ENCODE results near the gene NUP43. TPM values are rescaled to one million over a fixed set of nuclear protein-coding genes. Genes with fewer than 3 reads are reported as not detected.

The NUP43 gene, protein sequence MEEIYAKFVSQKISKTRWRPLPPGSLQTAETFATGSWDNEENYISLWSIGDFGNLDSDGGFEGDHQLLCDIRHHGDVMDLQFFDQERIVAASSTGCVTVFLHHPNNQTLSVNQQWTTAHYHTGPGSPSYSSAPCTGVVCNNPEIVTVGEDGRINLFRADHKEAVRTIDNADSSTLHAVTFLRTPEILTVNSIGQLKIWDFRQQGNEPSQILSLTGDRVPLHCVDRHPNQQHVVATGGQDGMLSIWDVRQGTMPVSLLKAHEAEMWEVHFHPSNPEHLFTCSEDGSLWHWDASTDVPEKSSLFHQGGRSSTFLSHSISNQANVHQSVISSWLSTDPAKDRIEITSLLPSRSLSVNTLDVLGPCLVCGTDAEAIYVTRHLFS
- polyA plus RNA-seq = 20.9 and 26.9 TPM in 2 replicates
- polyA minus RNA-seq = 24.3 and 34.6 TPM in 2 replicates

DNA sequence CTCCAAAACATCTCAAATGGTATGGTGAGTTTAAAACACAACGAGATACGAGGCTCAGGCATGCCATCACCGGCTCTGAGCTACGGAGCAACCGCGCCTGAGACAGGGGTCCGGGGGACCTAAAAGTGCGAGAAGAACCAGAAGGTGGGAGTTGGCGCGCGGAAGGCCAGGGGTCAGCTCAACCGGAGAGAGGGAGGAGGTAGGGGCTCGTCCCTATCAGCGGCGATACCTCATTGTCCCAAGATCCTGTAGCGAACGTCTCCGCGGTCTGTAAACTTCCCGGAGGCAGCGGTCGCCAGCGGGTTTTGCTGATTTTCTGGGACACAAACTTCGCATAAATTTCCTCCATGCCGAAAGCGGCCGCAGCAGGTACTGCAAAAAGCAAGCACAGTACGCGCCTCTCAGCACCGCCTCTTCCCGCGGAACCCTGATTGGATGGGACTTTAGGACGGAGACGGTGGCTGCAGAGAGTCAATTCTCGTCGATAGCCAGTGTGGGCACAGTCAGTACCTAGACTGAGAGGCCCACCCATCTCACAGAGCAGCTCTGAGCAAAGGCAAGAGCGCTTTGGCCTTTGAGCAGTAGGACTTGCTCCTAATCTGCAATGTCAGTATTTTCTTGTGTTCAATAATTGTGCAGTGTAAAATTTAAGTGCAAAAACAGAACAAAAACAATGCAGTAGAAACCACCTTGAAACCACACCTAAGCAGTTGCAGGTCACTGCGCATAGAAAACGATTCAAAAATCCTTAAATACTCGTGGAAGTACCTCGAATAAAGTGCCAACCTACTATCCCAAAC is at the start of gene NUP43:
NUP43 (minus strand) TSS at position 383 of the 800 bp plus-strand sequence; CDS start at position 349, 34 bp downstream.
- Histone ChIP-seq H3K27me3 (ENCODE audit: insufficient read depth, low read depth, low read length) (no peaks in the 10 kb centered on the region), H3K9me3 (ENCODE audit: low read length) (no peaks in the 10 kb centered on the region), H3K9me2 (ENCODE audit: insufficient read depth, low read length) (no peaks in the 10 kb centered on the region), H2AFZ (ENCODE audit: low read depth, low read length) (peak within 1 kb of the TSS; percentile 74), H3K36me3 (ENCODE audit: insufficient read depth, low read length) (no peaks in the 10 kb centered on the region), H3K9ac (ENCODE audit: low read length) (peak within 1 kb of the TSS; percentile 54), H3K27ac (ENCODE audit: low read length) (peak within 1 kb of the TSS; percentile 40), H3K4me3 (ENCODE audit: low read length) (peak within 1 kb of the TSS; percentile 81), H3F3A (ENCODE audit: insufficient read depth, low read length, poor library complexity, severe bottlenecking) (peaks cover 3% of the 10 kb centered on the region), H3K4me2 (ENCODE audit: low read length) (peak within 1 kb of the TSS; percentile 95), H3K79me2 (replicated peaks; ENCODE audit: insufficient read depth, low read length) (peaks cover 21% of the 10 kb centered on the region), H4K20me1 (ENCODE audit: insufficient read depth) (no peaks in the 10 kb centered on the region)
- peak; percentile 91 for TF ChIP-seq MXI1 (conservative IDR thresholded peaks at IDR 0.05; ENCODE audit: poor library complexity, severe bottlenecking)
- peak; percentile 25 for TF ChIP-seq RAD21 (conservative IDR thresholded peaks at IDR 0.05)
- TF ChIP-seq, protein P1, sequence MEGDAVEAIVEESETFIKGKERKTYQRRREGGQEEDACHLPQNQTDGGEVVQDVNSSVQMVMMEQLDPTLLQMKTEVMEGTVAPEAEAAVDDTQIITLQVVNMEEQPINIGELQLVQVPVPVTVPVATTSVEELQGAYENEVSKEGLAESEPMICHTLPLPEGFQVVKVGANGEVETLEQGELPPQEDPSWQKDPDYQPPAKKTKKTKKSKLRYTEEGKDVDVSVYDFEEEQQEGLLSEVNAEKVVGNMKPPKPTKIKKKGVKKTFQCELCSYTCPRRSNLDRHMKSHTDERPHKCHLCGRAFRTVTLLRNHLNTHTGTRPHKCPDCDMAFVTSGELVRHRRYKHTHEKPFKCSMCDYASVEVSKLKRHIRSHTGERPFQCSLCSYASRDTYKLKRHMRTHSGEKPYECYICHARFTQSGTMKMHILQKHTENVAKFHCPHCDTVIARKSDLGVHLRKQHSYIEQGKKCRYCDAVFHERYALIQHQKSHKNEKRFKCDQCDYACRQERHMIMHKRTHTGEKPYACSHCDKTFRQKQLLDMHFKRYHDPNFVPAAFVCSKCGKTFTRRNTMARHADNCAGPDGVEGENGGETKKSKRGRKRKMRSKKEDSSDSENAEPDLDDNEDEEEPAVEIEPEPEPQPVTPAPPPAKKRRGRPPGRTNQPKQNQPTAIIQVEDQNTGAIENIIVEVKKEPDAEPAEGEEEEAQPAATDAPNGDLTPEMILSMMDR (IDR thresholded peaks at IDR 0.05; ENCODE audit: poor library complexity, severe bottlenecking) = peak; percentile 74
- TF ChIP-seq SMC3 (conservative IDR thresholded peaks at IDR 0.05; ENCODE audit: poor library complexity) = no peak
- TF ChIP-seq POLR2AphosphoS5 (IDR thresholded peaks at IDR 0.05) = peak; percentile 57
- TF ChIP-seq TAF1 (IDR thresholded peaks at IDR 0.05; ENCODE audit: low read depth) = peak; percentile 45
- TF ChIP-seq EZH2 (IDR thresholded peaks at IDR 0.05; ENCODE audit: borderline replicate concordance, insufficient read depth, low read length, poor library complexity, severe bottlenecking) = no peak
- no peak for TF ChIP-seq EP300 (conservative IDR thresholded peaks at IDR 0.05; ENCODE audit: poor library complexity, severe bottlenecking)
- TF ChIP-seq, protein P2, sequence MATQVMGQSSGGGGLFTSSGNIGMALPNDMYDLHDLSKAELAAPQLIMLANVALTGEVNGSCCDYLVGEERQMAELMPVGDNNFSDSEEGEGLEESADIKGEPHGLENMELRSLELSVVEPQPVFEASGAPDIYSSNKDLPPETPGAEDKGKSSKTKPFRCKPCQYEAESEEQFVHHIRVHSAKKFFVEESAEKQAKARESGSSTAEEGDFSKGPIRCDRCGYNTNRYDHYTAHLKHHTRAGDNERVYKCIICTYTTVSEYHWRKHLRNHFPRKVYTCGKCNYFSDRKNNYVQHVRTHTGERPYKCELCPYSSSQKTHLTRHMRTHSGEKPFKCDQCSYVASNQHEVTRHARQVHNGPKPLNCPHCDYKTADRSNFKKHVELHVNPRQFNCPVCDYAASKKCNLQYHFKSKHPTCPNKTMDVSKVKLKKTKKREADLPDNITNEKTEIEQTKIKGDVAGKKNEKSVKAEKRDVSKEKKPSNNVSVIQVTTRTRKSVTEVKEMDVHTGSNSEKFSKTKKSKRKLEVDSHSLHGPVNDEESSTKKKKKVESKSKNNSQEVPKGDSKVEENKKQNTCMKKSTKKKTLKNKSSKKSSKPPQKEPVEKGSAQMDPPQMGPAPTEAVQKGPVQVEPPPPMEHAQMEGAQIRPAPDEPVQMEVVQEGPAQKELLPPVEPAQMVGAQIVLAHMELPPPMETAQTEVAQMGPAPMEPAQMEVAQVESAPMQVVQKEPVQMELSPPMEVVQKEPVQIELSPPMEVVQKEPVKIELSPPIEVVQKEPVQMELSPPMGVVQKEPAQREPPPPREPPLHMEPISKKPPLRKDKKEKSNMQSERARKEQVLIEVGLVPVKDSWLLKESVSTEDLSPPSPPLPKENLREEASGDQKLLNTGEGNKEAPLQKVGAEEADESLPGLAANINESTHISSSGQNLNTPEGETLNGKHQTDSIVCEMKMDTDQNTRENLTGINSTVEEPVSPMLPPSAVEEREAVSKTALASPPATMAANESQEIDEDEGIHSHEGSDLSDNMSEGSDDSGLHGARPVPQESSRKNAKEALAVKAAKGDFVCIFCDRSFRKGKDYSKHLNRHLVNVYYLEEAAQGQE (IDR thresholded peaks at IDR 0.05; ENCODE audit: borderline replicate concordance) = no peak

DNA sequence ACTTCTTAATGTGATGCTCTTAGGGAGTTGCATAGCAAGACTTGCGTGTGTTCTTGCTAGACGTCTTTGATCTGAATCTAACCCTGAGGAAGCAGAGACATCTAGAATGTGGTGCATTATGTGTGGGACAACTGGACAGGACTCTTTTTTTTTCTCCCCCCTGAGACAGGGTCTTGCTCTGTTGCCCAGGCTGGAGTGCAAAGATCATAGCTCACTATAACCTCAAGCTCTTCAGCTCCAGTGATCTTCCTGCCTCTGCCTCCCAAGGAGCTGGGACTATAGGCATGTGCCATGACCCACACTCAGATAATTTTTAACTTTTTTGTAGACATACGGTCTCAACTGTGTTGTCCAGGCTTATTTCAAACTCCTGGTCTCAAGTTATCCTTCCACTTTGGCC is 37.2 kb upstream of the NUP43 start:
- Histone ChIP-seq H3K9me3 (ENCODE audit: low read length) (no peaks in the 10 kb centered on the region), H3K9me2 (ENCODE audit: insufficient read depth, low read length) (no peaks in the 10 kb centered on the region), H3K9ac (ENCODE audit: low read length) (no peak overlapping the region), H3K79me2 (replicated peaks; ENCODE audit: insufficient read depth, low read length) (no peaks in the 10 kb centered on the region), H3K4me3 (ENCODE audit: low read length) (no peak overlapping the region), H2AFZ (ENCODE audit: low read depth, low read length) (no peak overlapping the region), H3K36me3 (ENCODE audit: insufficient read depth, low read length) (no peaks in the 10 kb centered on the region), H3K27ac (ENCODE audit: low read length) (no peak overlapping the region), H3K27me3 (ENCODE audit: insufficient read depth, low read depth, low read length) (no peaks in the 10 kb centered on the region), H3K4me2 (ENCODE audit: low read length) (no peak overlapping the region), H3F3A (ENCODE audit: insufficient read depth, low read length, poor library complexity, severe bottlenecking) (no peaks in the 10 kb centered on the region), H4K20me1 (ENCODE audit: insufficient read depth) (no peaks in the 10 kb centered on the region)
- TF ChIP-seq EP300 (conservative IDR thresholded peaks at IDR 0.05; ENCODE audit: poor library complexity, severe bottlenecking) (no peak), RAD21 (conservative IDR thresholded peaks at IDR 0.05) (no peak)
- TF ChIP-seq, protein P2 (IDR thresholded peaks at IDR 0.05; ENCODE audit: borderline replicate concordance) = no peak
